ENCODE measurements around the gene PARD6A.
A peak's percentile ranks its signal among the peaks of the same experiment; 100 is the strongest.

Gene PARD6A

DNA sequence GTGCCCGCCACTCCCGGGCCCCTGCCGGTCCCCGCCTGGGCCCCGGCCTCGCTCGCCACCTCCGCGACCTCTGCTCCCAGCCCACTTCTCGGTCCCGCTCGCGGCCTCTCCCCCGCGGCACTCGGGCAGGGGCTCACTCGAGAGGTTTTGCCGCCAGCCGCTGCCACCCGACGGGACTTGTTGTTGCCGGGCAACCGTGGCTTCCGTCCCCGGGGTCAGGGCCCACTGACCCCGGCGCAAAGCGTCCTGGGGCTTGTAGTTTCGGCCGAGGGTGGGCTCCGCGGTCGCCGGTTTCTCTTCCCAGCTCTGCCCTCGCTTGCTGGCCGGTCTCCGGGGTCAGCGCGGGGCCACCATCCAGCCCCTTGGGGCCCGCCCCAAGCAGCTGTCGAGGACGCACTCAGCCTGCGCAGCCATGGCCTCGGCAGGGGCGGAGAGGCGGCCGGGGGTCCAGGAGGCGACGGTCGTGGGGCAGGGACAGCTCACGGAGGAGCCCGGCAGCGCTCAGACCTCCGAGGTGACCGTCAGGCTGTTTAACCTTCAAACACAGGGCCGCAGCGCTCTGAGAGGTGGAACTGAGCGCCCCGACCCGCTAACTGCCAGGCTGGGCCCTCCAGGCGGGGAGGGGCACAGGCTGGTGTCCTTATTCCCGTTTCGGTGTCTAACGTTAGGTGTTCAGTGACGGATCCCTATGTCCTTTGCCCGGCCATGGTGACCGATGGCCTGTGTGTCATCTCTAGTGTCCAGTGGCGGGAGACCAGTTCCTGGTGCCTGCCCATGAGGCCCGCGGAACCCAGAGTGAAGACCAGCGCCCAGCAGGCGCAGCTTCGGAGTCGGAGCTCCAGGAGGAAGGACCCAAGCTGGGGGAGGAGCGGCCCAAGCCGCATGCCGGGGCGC, 6.0 kb downstream of the PARD6A start, which contains the start of the genes C16orf86 and ENKD1:
Gene C16orf86, plus strand, starts transcription at position 256 of the 894 bp plus-strand sequence. Its CDS starts 157 bp downstream, at position 413.
Gene ENKD1, minus strand, starts transcription at position 192 of the 894 bp plus-strand sequence. CDS start 308 bp downstream, outside the sequence.
- peak; percentile 60 to 62 for DNase-seq (ENCODE audit: low read depth in 2 of 2)

- no peak for DNase-seq (ENCODE audit: low read depth in 2 of 2)
Observed at GRCh38 chr16:67667453-67667816, 6.7 kb downstream of the PARD6A start.

- DNase-seq (ENCODE audit: low read depth in 2 of 2): peak; percentile 53 to 58
Observed at GRCh38 chr16:67667817-67668494, 7.2 kb downstream of the PARD6A start.

GRCh38 chr16:67668495-67669157, 7.9 kb downstream of the PARD6A start:
- no peak for DNase-seq (ENCODE audit: low read depth in 2 of 2)

- no peak for DNase-seq (ENCODE audit: low read depth in 2 of 2)
Observed at GRCh38 chr16:67669499-67670101, 8.8 kb downstream of the PARD6A start.

- no peak for DNase-seq (ENCODE audit: low read depth in 2 of 2)
Observed at GRCh38 chr16:67672306-67672705, 11.5 kb downstream of the PARD6A start.

DNA sequence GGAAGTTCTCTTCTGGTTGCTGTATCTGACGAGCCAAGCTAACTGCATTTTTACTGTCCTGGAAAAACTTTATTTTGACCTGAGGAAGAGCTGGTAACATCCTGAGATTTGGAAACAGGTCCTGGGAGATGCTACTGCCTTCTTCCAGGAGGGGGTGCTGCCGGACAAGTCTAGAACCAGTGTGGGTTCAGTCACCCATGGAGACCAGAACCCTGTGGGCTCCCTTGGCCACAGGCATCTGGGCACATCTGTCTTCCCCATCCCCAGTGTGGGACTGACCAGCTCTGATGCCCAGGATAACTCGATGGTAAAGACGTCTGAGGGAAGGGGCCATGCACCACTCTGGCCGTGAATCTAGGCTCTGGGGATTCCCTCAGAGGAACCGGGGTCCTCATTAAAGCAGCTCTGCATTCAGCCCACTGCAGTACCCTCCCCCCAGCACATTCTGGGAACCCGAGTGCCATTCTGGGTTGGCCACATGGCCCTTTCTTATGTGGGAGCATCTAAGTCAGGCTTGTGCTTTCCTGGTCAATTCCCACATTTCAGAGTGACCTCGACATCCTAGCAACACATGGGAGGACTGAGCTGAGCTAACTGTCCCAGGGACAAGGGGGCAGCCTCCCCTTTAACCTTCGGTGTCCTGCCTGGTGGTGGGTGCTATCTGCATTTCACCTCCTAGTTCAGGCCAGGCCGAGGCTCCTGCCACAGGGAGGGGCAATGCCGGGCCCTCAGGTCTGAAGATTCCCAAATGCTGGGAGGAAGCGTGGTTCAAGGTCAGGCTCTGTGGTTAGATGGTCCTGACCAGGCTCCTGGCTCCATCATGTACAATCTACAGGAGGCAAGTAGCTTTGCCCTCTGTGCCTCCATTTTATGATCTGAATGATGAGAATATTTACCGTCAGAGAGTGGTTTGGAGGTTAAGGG, 12.2 kb downstream of the PARD6A start:
- no peak for DNase-seq (ENCODE audit: low read depth in 2 of 2)

GRCh38 chr16:67673712-67674580, 13.2 kb downstream of the PARD6A start:
- DNase-seq (ENCODE audit: low read depth in 2 of 2): no peak

- DNase-seq (ENCODE audit: low read depth in 2 of 2): no peak
Observed at GRCh38 chr16:67674851-67675578, 14.3 kb downstream of the PARD6A start.

DNA sequence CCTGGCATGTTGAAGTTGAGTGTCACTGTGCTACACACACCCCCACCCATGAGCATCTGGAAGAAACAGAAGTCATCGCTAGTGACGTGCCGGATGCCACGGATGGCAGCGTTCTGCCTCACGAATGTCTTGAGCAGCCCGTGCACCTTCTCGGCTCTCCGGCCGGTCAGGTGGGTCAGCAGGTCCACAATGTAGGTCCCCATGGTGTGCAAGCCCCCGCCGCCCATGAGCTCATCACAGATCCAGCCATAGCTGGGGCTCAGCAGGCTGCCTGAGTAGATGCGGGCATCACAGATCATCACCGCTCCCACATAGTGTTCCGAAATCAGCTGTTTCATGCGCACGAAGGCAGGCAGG, 14.8 kb downstream of the PARD6A start:
- no peak for DNase-seq (ENCODE audit: low read depth in 2 of 2)

- no peak for DNase-seq (ENCODE audit: low read depth in 2 of 2)
Observed at GRCh38 chr16:67675999-67676398, 15.2 kb downstream of the PARD6A start.

- DNase-seq (ENCODE audit: low read depth in 2 of 2): no peak
Observed at GRCh38 chr16:67676516-67676915, 15.8 kb downstream of the PARD6A start.

DNA sequence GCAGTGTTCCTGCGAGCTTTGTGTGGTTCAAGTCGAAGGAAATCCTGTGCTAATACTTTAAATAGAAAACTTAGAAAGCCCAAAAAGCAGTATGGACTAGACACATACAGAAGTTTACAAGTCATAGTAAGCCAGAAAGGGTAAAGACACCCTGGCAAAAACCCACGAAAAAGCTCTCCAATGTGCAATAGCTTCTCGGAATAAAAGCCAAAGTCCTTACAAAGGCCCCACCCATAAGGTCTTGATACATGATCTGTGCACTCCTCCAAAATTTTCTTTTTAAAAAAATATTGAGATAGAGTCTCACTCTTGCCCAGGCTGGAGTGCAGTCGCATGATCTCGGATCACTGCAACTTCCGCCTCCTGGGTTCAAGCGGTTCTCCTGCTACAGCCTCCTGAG, 16.2 kb downstream of the PARD6A start:
- no peak for DNase-seq (ENCODE audit: low read depth in 2 of 2)

GRCh38 chr16:67677712-67678111, 17.0 kb downstream of the PARD6A start:
- no peak for DNase-seq (ENCODE audit: low read depth in 2 of 2)

DNA sequence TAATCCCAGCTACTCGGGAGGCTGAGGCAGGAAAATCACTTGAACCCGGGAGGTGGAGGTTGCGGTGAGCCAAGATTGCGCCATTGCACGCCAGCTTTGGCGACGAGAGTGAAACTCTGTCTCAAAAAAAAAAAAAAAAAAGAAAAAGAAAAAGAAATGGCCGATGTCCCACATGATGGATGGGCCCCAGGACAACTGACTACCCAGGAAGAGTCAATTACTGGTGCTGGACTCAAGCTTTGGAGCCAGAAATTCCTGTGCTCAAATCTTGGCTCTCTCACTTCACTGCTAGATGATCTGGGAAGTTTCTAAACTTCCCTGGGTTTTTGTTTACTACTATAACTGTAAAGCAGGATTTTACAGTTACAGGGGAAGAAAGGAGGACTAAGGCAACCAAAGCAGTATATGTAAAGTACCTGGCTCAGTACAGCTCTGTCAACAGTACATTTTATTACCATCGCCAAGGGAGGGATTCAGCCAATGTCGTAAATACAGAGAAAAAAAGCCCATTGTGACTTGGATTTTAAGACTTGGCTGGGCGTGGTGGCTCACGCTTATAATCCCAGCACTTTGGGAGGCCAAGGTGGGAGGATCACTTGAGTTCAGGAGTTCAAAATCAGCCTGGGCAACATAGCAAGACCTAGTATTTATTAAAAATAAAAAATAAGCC, 17.7 kb downstream of the PARD6A start:
- DNase-seq (ENCODE audit: low read depth in 2 of 2): no peak

- no peak for DNase-seq (ENCODE audit: low read depth in 2 of 2)
Observed at GRCh38 chr16:67679935-67680897, 19.5 kb downstream of the PARD6A start.

- DNase-seq (ENCODE audit: low read depth in 2 of 2): no peak
Observed at GRCh38 chr16:67683767-67684166, 23.0 kb downstream of the PARD6A start.
